ENCODE results near the gene KLHDC4.
A peak's percentile ranks its signal among the peaks of the same experiment; 100 is the strongest.
"Not testable (repeated sequence)": the region's sequence is repeated elsewhere in the genome, so short reads cannot be mapped to it uniquely, and the experiment has no call there.

The KLHDC4 gene

GRCh38 chr16:87720446-87720845 lies 45.3 kb downstream of the KLHDC4 start:
- DNase-seq (ENCODE audit: low spot score): no peak

GRCh38 chr16:87718831-87719230 lies 47.0 kb downstream of the KLHDC4 start:
- not testable (repeated sequence) for DNase-seq (ENCODE audit: low spot score)

GRCh38 chr16:87715658-87716057 lies 50.1 kb downstream of the KLHDC4 start:
- peak; percentile 80 for DNase-seq (ENCODE audit: low spot score)

- no peak for DNase-seq (ENCODE audit: low spot score)
Observed at GRCh38 chr16:87715231-87715630, 50.6 kb downstream of the KLHDC4 start.

GRCh38 chr16:87713451-87714229 lies 52.1 kb downstream of the KLHDC4 start:
- no peak for DNase-seq (ENCODE audit: low spot score)

GRCh38 chr16:87712184-87712762 lies 53.5 kb downstream of the KLHDC4 start:
- DNase-seq (ENCODE audit: low spot score): no peak

GRCh38 chr16:87710887-87711286 lies 54.9 kb downstream of the KLHDC4 start:
- no peak for DNase-seq (ENCODE audit: low spot score)

GRCh38 chr16:87709677-87710076 lies 56.1 kb downstream of the KLHDC4 start:
- DNase-seq (ENCODE audit: low spot score): no peak

GRCh38 chr16:87708881-87709638 lies 56.7 kb downstream of the KLHDC4 start:
- DNase-seq (ENCODE audit: low spot score): no peak

- DNase-seq (ENCODE audit: low spot score): no peak
Observed at GRCh38 chr16:87707714-87708580, 57.8 kb downstream of the KLHDC4 start.

- no peak for DNase-seq (ENCODE audit: low spot score)
Observed at GRCh38 chr16:87707097-87707496, 58.7 kb downstream of the KLHDC4 start.

GRCh38 chr16:87706278-87707000 lies 59.3 kb downstream of the KLHDC4 start:
- no peak for DNase-seq (ENCODE audit: low spot score)

- DNase-seq (ENCODE audit: low spot score): no peak
Observed at GRCh38 chr16:87705771-87706277, 60.0 kb downstream of the KLHDC4 start.

- DNase-seq (ENCODE audit: low spot score): no peak
Observed at GRCh38 chr16:87704754-87705353, 60.9 kb downstream of the KLHDC4 start.

GRCh38 chr16:87703835-87704375 lies 61.9 kb downstream of the KLHDC4 start:
- DNase-seq (ENCODE audit: low spot score): no peak

GRCh38 chr16:87703071-87703470 lies 62.7 kb downstream of the KLHDC4 start:
- no peak for DNase-seq (ENCODE audit: low spot score)

GRCh38 chr16:87702325-87702811 lies 63.4 kb downstream of the KLHDC4 start:
- no peak for DNase-seq (ENCODE audit: low spot score)

- no peak for DNase-seq (ENCODE audit: low spot score)
Observed at GRCh38 chr16:87701505-87701921, 64.3 kb downstream of the KLHDC4 start.

GRCh38 chr16:87701078-87701460 lies 64.7 kb downstream of the KLHDC4 start:
- no peak for DNase-seq (ENCODE audit: low spot score)

- DNase-seq (ENCODE audit: low spot score): no peak
Observed at GRCh38 chr16:87700406-87701077, 65.2 kb downstream of the KLHDC4 start.
